Measurements from ENCODE around the gene STK33. TPM values are rescaled to one million over a fixed set of nuclear protein-coding genes. Genes with fewer than 3 reads are reported as not detected.

STK33 gene
- total RNA-seq, 2 experiments from 2014 or later, result 3.7 to 3.9 TPM

DNA sequence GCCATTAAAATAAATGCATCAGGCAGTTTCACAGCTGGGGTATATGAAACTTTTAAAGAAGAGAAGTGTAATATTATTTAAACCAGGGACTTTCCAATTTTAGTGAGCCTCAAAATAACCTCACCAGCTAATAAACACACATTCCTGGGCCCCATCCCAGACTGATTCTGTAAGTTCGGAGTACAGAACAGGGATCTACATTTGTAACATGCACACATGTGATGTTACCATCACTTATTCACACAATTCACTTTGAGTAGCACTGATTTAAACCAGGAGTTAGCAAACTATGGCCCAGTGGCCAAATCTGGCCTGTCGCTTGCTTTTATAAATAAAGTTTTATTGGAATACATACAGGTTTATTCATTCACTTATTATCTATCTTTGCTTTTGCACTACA is 62.0 kb downstream of the STK33 start:
- H3K4me3 Mint-ChIP-seq, result no peak overlapping the region
- ChIA-PET CTCF (no interaction called here), POLR2A (no interaction called here)
- no peaks in the 10 kb centered on the region for H3K4me1 Mint-ChIP-seq (ENCODE audit: low read depth)
- H3K27ac Mint-ChIP-seq, result no peak overlapping the region
- no peaks in the 10 kb centered on the region for H3K9me3 Mint-ChIP-seq (ENCODE audit: insufficient read depth)
- no peak for DNase-seq
- H3K36me3 Mint-ChIP-seq (ENCODE audit: low read depth), result no peaks in the 10 kb centered on the region
- peaks cover 3% of the 10 kb centered on the region for H3K27me3 Mint-ChIP-seq (ENCODE audit: low read depth)
- no peak for ATAC-seq

DNA sequence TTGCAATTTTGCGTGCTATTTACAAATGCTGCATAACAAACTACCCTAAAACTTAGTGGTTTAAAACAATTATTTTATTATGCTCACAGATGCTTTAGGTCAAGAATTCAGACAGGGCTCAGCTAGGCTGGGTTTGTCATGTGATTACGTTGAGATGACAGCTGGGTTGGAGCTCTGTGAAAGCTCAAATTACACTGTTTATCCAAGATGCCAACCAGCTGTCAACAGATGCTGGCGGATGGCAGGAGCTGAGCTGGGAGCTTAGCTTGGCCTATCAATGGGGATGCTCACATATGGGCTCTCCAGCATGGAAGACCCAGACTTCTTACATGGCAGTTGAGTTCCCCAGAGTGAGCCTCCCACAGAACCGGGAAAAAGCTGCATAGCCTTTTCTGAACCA is 62.7 kb downstream of the STK33 start:
- Mint-ChIP-seq H3K27ac (no peak overlapping the region), H3K36me3 (ENCODE audit: low read depth) (no peaks in the 10 kb centered on the region), H3K27me3 (ENCODE audit: low read depth) (peaks cover 3% of the 10 kb centered on the region), H3K4me1 (ENCODE audit: low read depth) (no peaks in the 10 kb centered on the region), H3K4me3 (no peak overlapping the region), H3K9me3 (ENCODE audit: insufficient read depth) (no peaks in the 10 kb centered on the region)
- no peak for DNase-seq
- CTCF ChIA-PET, result no interaction called here
- POLR2A ChIA-PET, result no interaction called here
- ATAC-seq, result no peak

DNA sequence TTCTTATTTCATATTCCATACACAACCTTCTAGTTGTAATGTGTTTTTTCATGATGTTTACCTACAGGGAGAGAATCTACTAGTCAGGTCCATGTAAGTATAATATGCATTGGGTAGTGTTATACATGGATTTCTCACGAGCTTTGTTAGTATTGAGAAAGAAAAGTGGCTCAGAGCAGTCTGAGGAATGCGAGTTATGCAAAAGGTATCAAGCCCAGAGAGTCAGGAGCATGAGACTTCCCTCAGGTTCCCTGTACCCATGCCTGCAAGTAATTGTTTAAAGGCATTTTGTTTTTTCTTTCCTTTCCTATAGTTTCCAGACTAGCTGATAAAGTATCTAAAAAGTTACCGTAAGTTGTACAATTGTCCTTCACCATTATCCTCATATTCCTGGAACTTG is 66.1 kb downstream of the STK33 start:
- DNase-seq (no peak), ATAC-seq (no peak)
- H3K4me3 Mint-ChIP-seq, result no peak overlapping the region
- no peak overlapping the region for H3K27ac Mint-ChIP-seq
- H3K27me3 Mint-ChIP-seq (ENCODE audit: low read depth), result no peaks in the 10 kb centered on the region
- H3K4me1 Mint-ChIP-seq (ENCODE audit: low read depth), result no peaks in the 10 kb centered on the region
- ChIA-PET POLR2A (no interaction called here), CTCF (no interaction called here)
- H3K9me3 Mint-ChIP-seq (ENCODE audit: insufficient read depth), result no peaks in the 10 kb centered on the region
- H3K36me3 Mint-ChIP-seq (ENCODE audit: low read depth), result no peaks in the 10 kb centered on the region

DNA sequence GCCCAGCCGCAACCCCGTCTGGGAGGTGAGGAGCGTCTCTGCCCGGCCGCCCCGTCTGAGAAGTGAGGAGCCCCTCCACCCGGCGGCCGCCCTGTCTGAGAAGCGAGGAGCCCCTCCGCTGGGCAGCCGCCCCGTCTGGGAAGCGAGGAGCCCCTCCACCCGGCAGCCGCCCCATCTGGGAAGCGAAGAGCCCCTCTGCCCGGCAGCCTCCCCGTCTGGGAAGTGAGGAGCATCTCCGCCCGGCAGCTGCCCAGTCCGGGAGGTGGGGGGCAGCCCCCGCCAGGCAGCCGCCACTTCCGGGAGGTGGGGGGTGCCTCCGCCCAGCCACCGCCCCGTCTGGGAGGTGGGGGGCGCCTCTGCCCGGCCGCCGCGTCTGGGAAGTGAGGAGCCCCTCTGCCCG is 70.6 kb downstream of the STK33 start:
- CTCF ChIA-PET, result no interaction called here
- peaks cover 3% of the 10 kb centered on the region for H3K27me3 Mint-ChIP-seq (ENCODE audit: low read depth)
- no peaks in the 10 kb centered on the region for H3K36me3 Mint-ChIP-seq (ENCODE audit: low read depth)
- H3K4me1 Mint-ChIP-seq (ENCODE audit: low read depth), result no peaks in the 10 kb centered on the region
- H3K27ac Mint-ChIP-seq, result no peak overlapping the region
- H3K9me3 Mint-ChIP-seq (ENCODE audit: insufficient read depth), result no peaks in the 10 kb centered on the region
- H3K4me3 Mint-ChIP-seq, result no peak overlapping the region
- POLR2A ChIA-PET, result no interaction called here
- ATAC-seq, result no peak
- DNase-seq, result no peak

DNA sequence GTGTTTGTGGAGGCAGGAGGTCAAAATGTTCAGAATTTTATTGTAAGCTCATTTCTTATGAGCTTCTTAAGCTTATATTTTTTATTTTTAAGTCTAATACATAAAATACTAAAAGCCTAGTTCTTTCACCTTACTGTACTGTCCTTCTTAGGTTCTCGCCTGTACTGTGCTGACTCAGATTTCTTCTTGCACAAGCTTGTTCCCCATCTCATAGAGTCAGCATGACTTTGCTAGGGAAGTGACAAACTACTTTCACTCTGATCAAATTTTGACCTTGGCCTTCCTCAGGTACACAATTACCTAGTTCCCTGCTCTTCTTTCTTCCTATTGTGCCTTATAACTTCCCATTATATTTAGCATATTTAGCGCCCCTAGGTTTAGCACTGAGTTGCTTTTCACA is 81.5 kb downstream of the STK33 start:
- ATAC-seq (no peak), DNase-seq (no peak)
- Mint-ChIP-seq H3K9me3 (ENCODE audit: insufficient read depth) (no peaks in the 10 kb centered on the region), H3K27me3 (ENCODE audit: low read depth) (peaks cover 5% of the 10 kb centered on the region), H3K4me3 (no peak overlapping the region), H3K27ac (no peak overlapping the region), H3K36me3 (ENCODE audit: low read depth) (no peaks in the 10 kb centered on the region), H3K4me1 (ENCODE audit: low read depth) (no peaks in the 10 kb centered on the region)
- ChIA-PET CTCF (no interaction called here), POLR2A (no interaction called here)

DNA sequence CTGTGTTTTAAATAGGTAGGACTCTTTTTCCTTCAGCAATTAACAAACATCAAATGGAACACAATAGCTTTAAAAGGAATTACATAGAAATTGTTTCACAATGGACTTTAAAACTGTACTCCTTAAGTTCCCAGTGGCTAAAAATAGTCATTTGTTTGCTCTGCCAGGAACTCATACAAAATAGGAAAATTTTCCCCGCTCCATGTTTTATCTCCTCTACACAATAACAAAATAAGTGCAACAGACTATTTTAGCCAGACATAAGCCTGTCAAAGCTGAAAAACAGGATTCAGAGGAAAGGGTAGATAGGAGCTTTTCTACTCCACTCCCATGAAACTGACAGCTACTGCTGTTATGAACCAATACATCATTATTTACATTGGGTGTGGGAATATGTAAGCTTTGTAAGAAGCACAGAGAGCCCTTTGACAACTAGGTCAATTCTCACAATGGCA is 90.1 kb downstream of the STK33 start:
- Mint-ChIP-seq H3K9me3 (ENCODE audit: insufficient read depth) (no peaks in the 10 kb centered on the region), H3K36me3 (ENCODE audit: low read depth) (no peaks in the 10 kb centered on the region), H3K27me3 (ENCODE audit: low read depth) (peaks cover 2% of the 10 kb centered on the region), H3K27ac (no peak overlapping the region), H3K4me3 (no peak overlapping the region), H3K4me1 (ENCODE audit: low read depth) (no peaks in the 10 kb centered on the region)
- CTCF ChIA-PET, result no interaction called here
- POLR2A ChIA-PET, result no interaction called here
- no peak for DNase-seq
- no peak for ATAC-seq

DNA sequence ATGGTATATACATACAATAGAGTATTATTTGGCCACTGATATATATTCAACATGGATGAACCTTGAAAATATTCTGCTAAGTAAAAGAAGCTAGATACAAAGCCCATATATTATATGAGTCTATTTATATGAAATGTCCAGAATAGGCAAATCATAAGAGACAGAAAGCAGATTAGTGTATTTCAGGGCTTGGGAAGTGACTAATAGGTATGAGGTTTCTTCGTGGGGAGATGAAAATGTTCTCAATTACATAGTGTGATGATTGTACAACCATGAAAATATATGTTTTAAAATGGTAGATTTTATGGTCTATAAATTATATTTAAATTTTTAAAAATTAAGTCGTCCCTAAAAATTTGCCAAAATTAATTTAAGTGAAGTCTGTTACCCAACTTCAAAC is 92.2 kb downstream of the STK33 start:
- ATAC-seq (no peak), DNase-seq (no peak)
- H3K9me3 Mint-ChIP-seq (ENCODE audit: insufficient read depth), result no peaks in the 10 kb centered on the region
- peaks cover 2% of the 10 kb centered on the region for H3K27me3 Mint-ChIP-seq (ENCODE audit: low read depth)
- H3K36me3 Mint-ChIP-seq (ENCODE audit: low read depth), result no peaks in the 10 kb centered on the region
- H3K27ac Mint-ChIP-seq, result no peak overlapping the region
- H3K4me1 Mint-ChIP-seq (ENCODE audit: low read depth), result no peaks in the 10 kb centered on the region
- no peak overlapping the region for H3K4me3 Mint-ChIP-seq
- ChIA-PET CTCF (no interaction called here), POLR2A (no interaction called here)

DNA sequence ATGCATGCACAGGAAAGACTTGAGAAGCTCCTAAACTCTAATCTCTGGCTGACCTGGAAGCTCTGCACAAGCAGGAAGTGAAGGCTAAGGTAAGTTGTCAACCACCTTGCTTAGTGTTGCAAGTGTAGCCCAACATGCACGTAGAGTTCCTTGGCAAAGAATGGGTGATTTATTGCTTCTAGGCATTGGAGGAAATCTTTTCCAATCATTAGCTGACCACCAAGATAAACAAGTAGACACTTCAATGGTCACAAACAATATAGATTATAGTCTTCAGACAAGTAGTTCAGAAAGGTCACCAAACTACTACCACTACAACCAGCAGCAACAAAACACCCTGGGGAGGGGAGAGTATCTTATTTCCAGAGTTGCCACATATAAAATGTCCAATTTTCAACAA is 105.6 kb downstream of the STK33 start:
- H3K27ac Mint-ChIP-seq, result no peak overlapping the region
- ATAC-seq (no peak), DNase-seq (no peak)
- no peaks in the 10 kb centered on the region for H3K4me1 Mint-ChIP-seq (ENCODE audit: low read depth)
- ChIA-PET CTCF (no interaction called here), POLR2A (no interaction called here)
- H3K4me3 Mint-ChIP-seq, result no peak overlapping the region
- no peaks in the 10 kb centered on the region for H3K27me3 Mint-ChIP-seq (ENCODE audit: low read depth)
- H3K36me3 Mint-ChIP-seq (ENCODE audit: low read depth), result no peaks in the 10 kb centered on the region
- H3K9me3 Mint-ChIP-seq (ENCODE audit: insufficient read depth), result peaks cover 6% of the 10 kb centered on the region

DNA sequence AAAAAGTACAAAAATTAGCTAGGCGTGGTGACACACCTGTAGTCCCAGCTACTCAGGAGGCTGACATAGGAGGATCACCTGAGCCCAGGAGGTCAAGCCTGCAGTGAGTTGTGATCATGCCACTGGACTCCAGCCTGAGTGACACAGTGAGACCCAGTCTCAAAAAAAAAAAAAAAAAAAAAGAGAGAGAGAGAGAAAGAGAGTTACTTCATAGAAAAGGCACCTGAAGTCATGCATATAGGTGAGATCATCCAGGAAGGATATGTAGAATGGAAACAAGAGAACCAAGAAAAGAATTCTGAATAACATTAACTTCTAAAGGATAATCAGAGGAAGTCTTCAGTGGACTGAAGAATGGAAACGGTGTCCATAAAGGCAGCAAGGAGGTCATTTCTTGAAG is 106.8 kb downstream of the STK33 start:
- Mint-ChIP-seq H3K4me1 (ENCODE audit: low read depth) (no peaks in the 10 kb centered on the region), H3K27me3 (ENCODE audit: low read depth) (no peaks in the 10 kb centered on the region), H3K9me3 (ENCODE audit: insufficient read depth) (peaks cover 6% of the 10 kb centered on the region), H3K36me3 (ENCODE audit: low read depth) (no peaks in the 10 kb centered on the region), H3K4me3 (no peak overlapping the region), H3K27ac (no peak overlapping the region)
- ChIA-PET CTCF (no interaction called here), POLR2A (no interaction called here)
- DNase-seq, result no peak
- no peak for ATAC-seq

DNA sequence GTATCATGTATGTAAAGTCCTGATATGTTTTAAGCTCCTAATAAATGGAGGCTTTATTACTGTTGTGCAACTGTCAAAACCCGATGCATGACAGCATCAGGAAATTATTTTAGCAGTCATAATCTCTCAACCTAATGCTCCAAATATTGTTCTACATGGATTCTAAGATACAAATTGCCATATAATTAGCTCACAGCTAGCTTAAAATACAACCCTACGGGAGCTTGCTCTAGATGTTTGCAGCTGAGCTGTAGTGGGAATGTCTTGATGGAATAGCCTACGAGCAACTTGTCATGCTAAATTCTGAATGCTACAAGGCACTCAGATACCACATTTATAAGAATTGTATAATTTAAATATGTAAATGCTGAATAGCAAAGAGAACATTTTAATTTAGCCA is 109.8 kb downstream of the STK33 start:
- H3K9me3 Mint-ChIP-seq (ENCODE audit: insufficient read depth), result peaks cover 6% of the 10 kb centered on the region
- no peak overlapping the region for H3K4me3 Mint-ChIP-seq
- H3K36me3 Mint-ChIP-seq (ENCODE audit: low read depth), result no peaks in the 10 kb centered on the region
- H3K27me3 Mint-ChIP-seq (ENCODE audit: low read depth), result no peaks in the 10 kb centered on the region
- POLR2A ChIA-PET, result interaction anchor here (0.6 kb wide), 1 partner anchor 658 kb away, joined by 3 read pairs; no protein-coding TSS in a partner anchor
- no peak overlapping the region for H3K27ac Mint-ChIP-seq
- no peak for ATAC-seq
- no peaks in the 10 kb centered on the region for H3K4me1 Mint-ChIP-seq (ENCODE audit: low read depth)
- CTCF ChIA-PET, result no interaction called here
- no peak for DNase-seq

DNA sequence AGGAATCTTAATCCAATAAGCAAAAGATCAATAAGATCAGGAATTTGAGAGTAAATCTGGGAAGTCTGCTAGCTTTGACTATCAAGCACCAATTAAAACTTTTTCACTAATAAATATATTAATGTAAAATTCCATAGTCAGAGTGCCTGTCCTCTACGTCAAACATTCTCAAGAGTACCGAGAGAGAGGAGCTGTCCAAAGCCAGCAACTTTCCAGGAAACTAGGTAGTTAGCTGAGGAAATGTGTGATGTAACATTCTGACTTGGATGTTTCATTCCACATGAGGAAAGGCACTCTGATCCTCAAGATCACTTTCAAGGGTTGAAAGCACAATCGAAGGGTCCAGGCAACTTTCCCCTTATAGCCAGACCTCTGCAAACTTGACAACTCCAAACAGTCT is 113.2 kb downstream of the STK33 start:
- DNase-seq (no peak), ATAC-seq (no peak)
- H3K4me1 Mint-ChIP-seq (ENCODE audit: low read depth), result no peaks in the 10 kb centered on the region
- H3K36me3 Mint-ChIP-seq (ENCODE audit: low read depth), result no peaks in the 10 kb centered on the region
- no peak overlapping the region for H3K27ac Mint-ChIP-seq
- POLR2A ChIA-PET, result no interaction called here
- H3K27me3 Mint-ChIP-seq (ENCODE audit: low read depth), result peaks cover 3% of the 10 kb centered on the region
- H3K4me3 Mint-ChIP-seq, result no peak overlapping the region
- H3K9me3 Mint-ChIP-seq (ENCODE audit: insufficient read depth), result no peaks in the 10 kb centered on the region
- CTCF ChIA-PET, result no interaction called here

DNA sequence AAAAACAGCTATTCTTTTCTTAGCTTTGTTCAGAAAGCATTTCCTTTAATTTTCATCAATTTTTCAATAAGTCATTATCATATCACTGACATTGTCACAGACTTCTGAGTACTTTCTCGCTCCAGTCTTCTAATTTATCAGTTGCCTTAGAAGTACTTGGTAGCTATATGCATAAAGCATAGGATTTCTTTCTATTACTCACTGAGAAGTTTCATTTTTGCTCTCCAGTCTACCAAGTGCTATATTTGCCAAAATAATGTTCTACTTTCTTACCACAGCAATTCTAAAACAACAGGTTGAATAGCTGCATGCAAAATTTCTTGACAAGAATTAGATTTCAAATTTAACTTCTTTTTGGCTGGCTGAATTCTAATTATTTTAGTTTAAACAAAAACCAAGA is 116.3 kb downstream of the STK33 start:
- Mint-ChIP-seq H3K27ac (no peak overlapping the region), H3K36me3 (ENCODE audit: low read depth) (no peaks in the 10 kb centered on the region), H3K4me1 (ENCODE audit: low read depth) (no peaks in the 10 kb centered on the region), H3K4me3 (no peak overlapping the region), H3K9me3 (ENCODE audit: insufficient read depth) (no peaks in the 10 kb centered on the region), H3K27me3 (ENCODE audit: low read depth) (peaks cover 3% of the 10 kb centered on the region)
- ChIA-PET POLR2A (no interaction called here), CTCF (no interaction called here)
- no peak for ATAC-seq
- DNase-seq, result no peak

DNA sequence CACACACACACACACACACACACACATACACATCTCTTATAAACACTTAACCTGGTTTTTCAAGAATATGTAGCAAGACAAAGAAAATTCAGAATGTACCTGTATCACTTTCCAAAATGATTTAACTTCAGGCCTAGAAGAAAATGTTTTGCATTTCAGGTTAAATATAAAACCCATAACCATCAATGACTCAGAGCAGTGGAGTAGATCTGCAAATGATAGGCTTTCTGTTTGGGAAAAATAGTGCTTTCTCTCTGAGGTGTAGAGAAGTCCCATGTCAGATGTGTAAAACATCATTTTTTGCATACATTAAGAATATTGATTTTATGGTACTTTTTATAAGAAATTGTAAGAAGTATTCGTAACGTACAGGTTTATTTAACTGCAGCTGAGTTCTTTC is 116.9 kb downstream of the STK33 start:
- no peaks in the 10 kb centered on the region for H3K4me1 Mint-ChIP-seq (ENCODE audit: low read depth)
- H3K4me3 Mint-ChIP-seq, result no peak overlapping the region
- DNase-seq (no peak), ATAC-seq (no peak)
- ChIA-PET POLR2A (no interaction called here), CTCF (no interaction called here)
- no peaks in the 10 kb centered on the region for H3K9me3 Mint-ChIP-seq (ENCODE audit: insufficient read depth)
- H3K27me3 Mint-ChIP-seq (ENCODE audit: low read depth), result peaks cover 3% of the 10 kb centered on the region
- no peak overlapping the region for H3K27ac Mint-ChIP-seq
- H3K36me3 Mint-ChIP-seq (ENCODE audit: low read depth), result no peaks in the 10 kb centered on the region
